Pons (tissue), 1 donor: ENCODE measurements around the gene KCNK1.

Experiments
- DNase-seq: peaks from one replicate; pipeline ENCODE4 v3.0.0-alpha.2; 2016; ENCODE audit warnings: low spot score

Gene KCNK1

GRCh38 chr1:233707153-233707879, 93.4 kb downstream of the KCNK1 start:
- peak; percentile 15 for DNase-seq

- DNase-seq: no peak
Measured at GRCh38 chr1:233707880-233708815, 94.2 kb downstream of the KCNK1 start.

- DNase-seq: no peak
Measured at GRCh38 chr1:233710031-233710430, 96.1 kb downstream of the KCNK1 start.

- no peak for DNase-seq
Measured at GRCh38 chr1:233710507-233710906, 96.6 kb downstream of the KCNK1 start.

GRCh38 chr1:233714631-233715217, 100.8 kb downstream of the KCNK1 start:
- no peak for DNase-seq

- no peak for DNase-seq
Measured at GRCh38 chr1:233718057-233718456, 104.2 kb downstream of the KCNK1 start.

GRCh38 chr1:233719655-233720341, 105.9 kb downstream of the KCNK1 start:
- DNase-seq: no peak

- DNase-seq: no peak
Measured at GRCh38 chr1:233721004-233721595, 107.2 kb downstream of the KCNK1 start.
